Heart right ventricle (tissue), 16 donors: Measurements from ENCODE around the gene DIAPH1. TPM values are rescaled to one million over a fixed set of nuclear protein-coding genes. Genes with fewer than 3 reads are reported as not detected.

Experiments used
- ATAC-seq, 8 donors: fragments of 200-7000 bp; cut with Tn5 transposase; one replicate each; pipeline ENCODE4 v1.9.1; 2020; ENCODE audit warnings: mild to moderate bottlenecking in 8 of 8, moderate library complexity in 8 of 8, moderate number of reproducible peaks in 1 of 8
- DNase-seq, 2 donors: peaks; one replicate each; pipeline ENCODE4 v3.0.0-alpha.2; 2020
- H3K27ac ChIP-seq, 10 donors: fragments of 200-600 bp; sonication (generic) in 2 of 10; one replicate each; pipeline versions ENCODE4 v1.5.0 to v1.8.0; 2020 to 2022; ENCODE audit warnings: mild to moderate bottlenecking in 3 of 10
- H3K27me3 ChIP-seq, 7 donors: fragments of 200-600 bp; one replicate each; pipeline ENCODE4 v1.8.0; 2021 to 2022; ENCODE audit warnings: mild to moderate bottlenecking in 2 of 7
- H3K36me3 ChIP-seq, 9 donors: fragments of 200-600 bp; sonication (generic) in 1 of 9; one replicate each; pipeline versions ENCODE4 v1.5.0 to v1.8.0; 2020 to 2022; ENCODE audit warnings: mild to moderate bottlenecking in 2 of 9
- H3K4me1 ChIP-seq, 9 donors: fragments of 200-600 bp; sonication (generic) in 1 of 9; one replicate each; pipeline versions ENCODE4 v1.5.0 to v1.8.0; 2020 to 2022; ENCODE audit warnings: mild to moderate bottlenecking in 4 of 9
- H3K4me3 ChIP-seq, 10 donors: fragments of 200-600 bp; sonication (generic) in 2 of 10; one replicate each; pipeline versions ENCODE4 v1.5.0 to v1.8.0; 2020 to 2022; ENCODE audit warnings: mild to moderate bottlenecking in 7 of 10, moderate library complexity in 2 of 10
- H3K9me3 ChIP-seq, 11 donors: fragments of 200-600 bp in 10 of 11; sonication (generic) in 2 of 11; one replicate each; pipeline versions ENCODE4 v1.5.0 to v1.8.0; 2013 to 2022; ENCODE audit warnings: mild to moderate bottlenecking in 2 of 11, control low read depth in 1 of 11, moderate library complexity in 1 of 11
- CTCF ChIP-seq, 9 donors: fragments of 200-600 bp; sonication (generic) in 2 of 9; IDR thresholded peaks; one replicate each; pipeline versions ENCODE4 v1.5.0 to v1.8.0; 2021 to 2022; ENCODE audit warnings: antibody characterized with exemption in 9 of 9, mild to moderate bottlenecking in 5 of 9, moderate library complexity in 1 of 9
- WGBS, 2 donors: extraction: QIAGEN DNeasy Blood & Tissue Kit; methylation state at CpG; one replicate each; pipeline ENCODE4 v1.1.7; 2013; ENCODE audit warnings: inconsistent platforms in 1 of 2; 5-methylcytosine and 5-hydroxymethylcytosine counted together
- intact Hi-C, 10 donors: fragments of 100-400 bp; cut with DNase I; formaldehyde crosslinking; loops; one replicate each; pipeline versions ENCODE4 v1.11.1 to v1.14.2; 2022
- polyA plus RNA-seq, 2 donors: library from polyadenylated mRNA; stranded (reverse); fragments of 200-250 nt; gene quantifications; one replicate each; pipeline ENCODE4 v1.2.3, GENCODE V29; 2013
- total RNA-seq, 10 donors: library from RNA; stranded (reverse); fragmentation: NEBNext Ultra II Directional in 3 of 10; extraction: Animal tissue kit (Norgen Biotek cat#: 25700) in 3 of 10; gene quantifications; one replicate each; pipeline versions ENCODE4 v1.2.1 to v1.2.4, GENCODE V29; 2021 to 2023
- donor health status: Arrhythmogenic right ventricular cardiomyopathy.
- donor health status: ischemic (EF 13 %, LVEDD 7.1; RV severe dilation, severe dysfunction).
- donor health status: healthy with polysubstance abuse.
- donor health status: DM: no; HTN: yes; CAD: no.
- donor health status: DM: no; HTN: no; CAD: no.
- donor health status: ischemic (EF 25% LVEDD 6.9; RV normal size, moderate dysfunction).
- donor health status: ischemic (EF 25% LVEDD 5.7; RV mildly dilated, moderate dysfunction).
- donor health status: healthy.
- donor health status: DM: yes; HTN: yes; CAD: no.
- donor health status: Ischemic cardiomyopathy.
- donor health status: ischemic (EF 35%, LVEDD 5.7; RV mildly dilated, moderate dysfunction).
- donor health status: nonischemic (EF 11% LVEDD 7.7; RV severe dilation, severe dysfunction).
- donor health status: DM: yes; HTN: yes; CAD: no.
- donor health status: PGD.
- donor health status: ischemic (EF 29% LVEDD 5.4; RV normal size, mild dysfunction).
- donor health status: nonischemic (EF 23%, LVEDD 6.1; RV moderate dilation, normal function).

The DIAPH1 gene
- total and polyA plus RNA-seq, 12 donors, result 27.3 to 93.2 (median 45.6) TPM

- 30 to 37% methylated on average over 12 of the region's 12 CpGs for WGBS, 2 donors
- intact Hi-C loops, result loop anchor here (1.0 to 10.0 kb wide), 17 partner anchors 16 to 113 kb away; partner anchors contain the start of genes PCDHGB7 (in 6 of the 10), PCDHGA12 (in 5 of the 10), PCDHGC3 (in 3 of the 10) and PCDHGA10 (in 2 of the 10)
- ATAC-seq, result peak; percentile 64 to 76 (median 72)
- Histone ChIP-seq H3K27me3 (no peaks in the 10 kb centered on the region), H3K36me3 (peaks cover 0 to 83% (median 12%) of the 10 kb centered on the region in 9 donors), H3K4me3 (no peak overlapping the region), H3K4me1 (peaks cover 16 to 87% (median 75%) of the 10 kb centered on the region in 9 donors), H3K9me3 (no peaks in the 10 kb centered on the region), H3K27ac (peak overlapping the region in 9 of 10 donors; percentile 52 to 94 (median 71))
- DNase-seq, result peak; percentile 84 to 91
- TF ChIP-seq CTCF (IDR thresholded peaks at IDR 0.05), result peak; percentile 98 to 100 (median 99)
Measured at GRCh38 chr5:141524604-141525597, 93.9 kb downstream of the DIAPH1 start.

- 86 to 87% methylated on average over 8 of the region's 8 CpGs for WGBS, 2 donors
- peaks cover 0 to 82% (median 16%) of the 10 kb centered on the region in 9 donors for H3K36me3 ChIP-seq
- peaks cover 12 to 87% (median 74%) of the 10 kb centered on the region in 9 donors for H3K4me1 ChIP-seq
Measured at GRCh38 chr5:141523991-141524390, 94.8 kb downstream of the DIAPH1 start.

DNA sequence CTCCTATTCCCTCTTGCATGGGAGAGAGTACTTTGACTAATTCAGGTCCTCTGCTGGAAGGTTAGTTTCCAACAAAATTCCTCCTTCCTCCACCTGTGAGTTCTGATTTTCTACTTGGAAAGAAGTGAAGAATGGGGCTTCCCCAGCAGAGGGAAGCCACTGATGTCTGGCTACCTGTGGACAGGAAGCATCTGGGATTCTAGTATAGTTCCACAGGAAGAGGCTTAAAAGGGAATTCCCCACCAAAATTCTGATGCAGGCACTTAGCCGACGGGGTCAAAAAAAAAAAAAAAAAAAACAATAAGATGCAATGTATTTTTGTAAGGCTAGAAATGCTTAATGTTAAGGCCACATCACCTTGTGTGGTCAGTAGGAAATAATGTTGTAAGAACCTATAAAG is 96.5 kb downstream of the DIAPH1 start:
- Histone ChIP-seq H3K4me3 (no peak overlapping the region), H3K9me3 (no peaks in the 10 kb centered on the region), H3K4me1 (peaks cover 12 to 75% (median 62%) of the 10 kb centered on the region in 9 donors), H3K27ac (peak overlapping the region in 9 of 10 donors; percentile 68 to 94 (median 87)), H3K36me3 (peaks cover 0 to 82% (median 20%) of the 10 kb centered on the region in 9 donors), H3K27me3 (no peaks in the 10 kb centered on the region)
- WGBS, 2 donors, result 44 to 45% methylated on average over 2 of the region's 2 CpGs
- intact Hi-C loops, result loop anchor here (5.0 to 10.0 kb wide), 9 partner anchors 35 to 108 kb away; partner anchors contain the start of genes PCDHGA12 (in 3 of the 10), PCDHGB7 (in 3 of the 10), PCDHGC3 (in 3 of the 10) and PCDHGA11 (in 2 of the 10)
- no peak for TF ChIP-seq CTCF (IDR thresholded peaks at IDR 0.05)
- no peak for DNase-seq
- no peak for ATAC-seq

More at GRCh38 chr5:141523991-141524390, 94.8 kb downstream of the DIAPH1 start:
- intact Hi-C loops, result loop anchor here (1.0 to 10.0 kb wide), 15 partner anchors 15 to 109 kb away; partner anchors contain the start of genes PCDHGA12 (in 4 of the 10), PCDHGB7 (in 4 of the 10), PCDHGC3 (in 3 of the 10) and PCDHGA11 (in 2 of the 10)
- H3K27ac ChIP-seq, result peak overlapping the region in 8 of 10 donors; percentile 10 to 94 (median 78)
- ATAC-seq (no peak), DNase-seq (no peak)
- no peaks in the 10 kb centered on the region for H3K27me3 ChIP-seq
- H3K4me3 ChIP-seq, result no peak overlapping the region
- no peak for TF ChIP-seq CTCF (IDR thresholded peaks at IDR 0.05)
- H3K9me3 ChIP-seq, result no peaks in the 10 kb centered on the region
